NCI-H146 (cell line): ENCODE data around the gene PRDM8.

Source experiments
- DNase-seq: peaks from one replicate; lab custom pipeline; 2025; lab: John Stamatoyannopoulos, UW

PRDM8 gene

DNA sequence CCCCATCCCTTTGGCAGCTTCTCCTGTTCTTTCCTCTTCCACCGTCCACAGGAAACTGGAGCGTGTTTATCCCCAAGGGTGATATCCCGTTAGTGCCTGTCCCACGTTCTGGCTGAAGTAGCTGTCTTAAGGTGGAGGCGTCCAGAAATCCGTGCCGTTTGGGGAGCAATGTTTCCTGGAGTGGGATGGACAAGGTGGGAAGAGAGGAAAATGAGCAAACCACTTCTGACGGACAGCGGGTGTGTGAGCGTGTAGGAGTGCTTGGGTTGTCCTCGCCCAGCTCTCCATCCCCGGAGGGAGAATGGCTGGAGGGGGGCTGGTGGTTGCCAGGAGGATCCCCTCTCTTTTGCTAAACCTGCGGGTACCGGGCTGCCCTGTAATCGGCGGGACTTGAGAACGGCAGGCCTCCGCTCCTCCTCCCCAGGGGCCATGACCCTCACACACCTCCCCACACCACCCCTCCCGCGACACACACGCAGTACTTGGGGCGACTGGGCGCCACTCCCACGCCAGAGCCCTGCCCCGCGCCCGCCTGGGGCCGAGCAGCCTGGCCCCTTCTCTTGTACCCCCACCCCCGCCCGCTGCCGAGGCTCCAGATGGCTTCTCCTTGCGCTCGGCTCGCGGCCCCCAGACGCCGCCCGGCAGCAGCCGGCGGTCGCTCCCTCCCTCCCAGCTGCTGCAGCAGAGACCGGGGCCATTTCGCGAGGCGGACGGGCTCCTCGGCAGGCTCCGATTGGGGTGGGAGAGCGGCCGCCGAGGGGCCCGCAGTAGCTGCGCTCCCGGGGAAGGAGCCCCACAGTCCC is 13.9 kb upstream of the PRDM8 start:
- peak; percentile 44 for DNase-seq

DNA sequence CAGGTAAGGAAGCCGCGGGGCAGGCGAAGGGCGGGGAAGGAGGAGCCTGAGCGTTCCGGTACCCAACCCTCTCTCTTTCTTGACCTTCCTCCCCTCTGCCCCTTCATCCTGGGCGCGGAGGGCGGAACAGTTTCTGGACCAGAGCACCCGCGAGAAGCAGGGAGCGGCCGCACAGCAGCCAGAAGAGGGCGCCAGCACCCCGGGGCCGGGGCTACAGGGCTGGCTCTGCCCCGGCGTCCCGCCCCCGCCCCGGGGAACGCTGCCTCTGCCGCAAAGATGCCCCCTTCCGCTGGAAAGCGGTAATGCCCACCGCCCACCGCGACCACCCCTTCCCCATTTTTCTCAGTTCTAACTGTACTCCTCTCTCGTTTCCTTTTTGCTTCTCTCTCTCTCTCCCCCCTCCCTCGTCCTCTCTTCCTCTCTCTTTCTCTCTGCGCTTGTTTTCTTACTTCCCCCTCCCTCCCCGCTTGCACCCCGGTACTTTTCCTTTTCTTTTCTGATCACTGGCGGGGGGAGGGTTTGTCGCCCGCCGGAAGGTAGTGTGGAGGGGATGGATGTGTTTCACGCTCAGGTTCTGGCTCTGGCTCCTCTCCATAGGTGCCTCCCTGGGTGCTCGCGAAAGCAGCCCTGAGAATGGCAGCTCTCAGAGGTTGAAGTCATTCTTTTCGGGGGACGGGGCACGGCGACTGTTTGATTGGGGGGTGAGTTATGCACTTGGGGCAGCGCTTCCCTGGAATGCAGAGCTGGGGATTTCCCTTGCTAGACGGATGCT is 13.1 kb upstream of the PRDM8 start:
- peak; percentile 85 for DNase-seq

DNA sequence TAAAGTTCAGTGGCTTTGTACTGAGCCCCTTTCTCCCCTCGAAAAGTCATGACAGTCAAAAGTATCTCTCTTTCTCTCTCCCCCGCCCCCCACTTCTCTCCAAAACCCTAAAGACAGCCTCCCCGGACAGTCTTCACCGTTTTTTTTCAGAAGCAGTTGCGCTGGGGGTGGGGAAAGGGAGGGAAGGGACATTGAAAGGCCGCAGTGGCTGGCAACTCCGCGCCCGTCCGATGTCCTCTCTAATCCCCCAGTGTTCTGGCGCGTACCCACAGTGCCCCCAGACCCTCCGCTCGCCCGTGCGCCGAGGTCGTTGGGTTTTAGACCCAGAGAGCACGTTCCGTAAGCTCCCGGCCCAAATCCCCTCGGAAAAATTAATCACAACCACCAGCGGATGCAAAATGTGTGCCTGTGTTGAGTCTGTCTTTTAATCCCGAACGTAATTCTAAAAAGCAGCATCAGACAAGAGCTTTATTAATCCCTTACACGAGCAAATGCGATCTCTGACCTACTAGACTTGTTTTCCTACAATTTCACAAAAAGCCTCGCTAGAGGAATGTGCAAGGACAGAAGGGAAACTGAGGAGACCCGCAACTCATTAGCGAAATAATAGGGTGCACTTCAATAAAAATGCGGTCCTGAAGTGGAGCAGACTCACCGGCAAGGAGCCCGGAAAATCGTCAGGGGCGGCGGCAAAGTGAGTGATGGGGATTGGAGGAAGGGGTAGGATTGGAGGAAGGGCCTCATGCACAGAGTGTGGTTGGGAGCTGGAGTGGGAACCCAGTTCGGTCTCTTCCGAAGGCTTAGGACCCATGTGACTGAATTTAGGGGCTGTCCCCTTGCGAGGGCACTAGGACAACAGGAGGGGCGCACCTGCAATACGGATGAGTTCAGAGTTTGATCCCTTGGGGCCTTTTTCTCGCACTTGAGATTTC is 12.2 kb upstream of the PRDM8 start:
- DNase-seq: peak; percentile 30

DNA sequence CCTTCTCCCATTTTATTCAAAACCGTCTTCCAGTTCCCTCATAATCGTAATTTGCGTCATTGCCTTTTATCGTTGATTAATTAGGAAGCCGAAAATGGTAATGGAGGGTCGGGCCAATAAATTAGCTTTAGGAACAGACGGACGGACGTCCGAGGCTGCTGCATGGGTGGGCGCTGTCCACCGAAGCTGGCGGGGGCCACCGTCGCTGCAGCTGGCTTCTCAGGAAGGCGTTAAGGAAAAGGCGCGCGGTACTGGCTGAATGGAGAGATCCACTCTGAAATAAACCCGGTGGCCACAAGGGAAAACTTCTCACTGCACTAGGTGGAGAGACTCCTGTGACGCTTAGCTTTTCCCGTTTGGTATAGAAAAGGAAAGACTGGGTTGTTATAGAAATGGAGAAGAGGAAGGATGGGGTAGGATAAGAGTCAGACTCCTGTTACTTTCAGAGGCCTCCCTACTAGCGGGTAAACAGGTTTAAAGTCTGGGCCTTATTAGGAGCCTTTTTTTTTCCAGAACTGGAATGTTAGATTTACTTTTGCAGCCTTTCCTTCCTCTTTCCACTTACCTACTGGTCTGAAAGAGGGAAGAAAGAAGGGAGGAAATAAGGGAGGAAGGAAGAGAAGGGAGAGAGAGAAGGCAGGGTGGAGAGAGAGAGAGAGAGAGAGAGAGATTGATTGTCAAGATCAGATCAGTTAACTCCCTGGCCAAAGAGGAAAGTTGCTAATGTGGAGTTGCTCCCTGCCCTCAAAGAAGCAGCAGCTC is 11.3 kb upstream of the PRDM8 start:
- DNase-seq: no peak

DNA sequence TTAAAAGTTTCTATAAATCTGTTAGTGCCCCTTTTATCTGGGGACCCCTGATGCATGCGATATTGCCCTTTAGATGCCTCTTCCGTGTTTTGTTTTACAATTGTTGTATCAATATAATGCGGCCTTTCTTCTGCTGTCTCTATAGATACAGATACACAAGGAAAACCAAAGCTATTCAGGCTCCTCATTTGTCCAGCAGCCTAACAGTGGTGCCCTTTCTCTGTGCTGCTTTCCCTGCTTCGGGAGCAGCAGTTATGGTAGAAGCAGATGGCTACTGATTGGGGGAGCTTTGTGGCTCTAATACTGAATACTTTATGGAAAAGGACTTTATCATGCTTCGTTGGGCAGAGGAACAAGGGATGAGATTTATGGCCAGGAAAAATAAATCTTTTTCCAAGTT is 10.6 kb upstream of the PRDM8 start:
- no peak for DNase-seq

DNA sequence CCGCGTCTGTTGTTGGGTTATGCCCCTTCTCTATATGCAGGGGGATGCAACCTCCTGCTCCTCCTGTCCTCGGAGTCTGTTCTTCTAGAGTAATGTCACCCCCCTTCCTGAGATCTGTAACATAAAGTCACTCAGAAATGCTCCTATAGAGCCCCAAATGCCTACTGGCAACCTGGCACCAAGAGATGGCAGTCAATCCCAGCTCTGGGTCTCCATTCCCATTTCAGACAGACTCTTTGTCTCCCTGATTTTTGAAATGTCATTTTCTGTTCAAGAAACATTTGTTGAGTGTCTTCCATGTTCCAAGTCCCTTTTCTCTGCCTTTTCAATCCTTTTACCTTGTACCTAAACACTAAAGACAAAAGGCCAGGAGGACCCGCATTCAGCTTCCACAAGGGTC is 9.6 kb upstream of the PRDM8 start:
- no peak for DNase-seq

DNA sequence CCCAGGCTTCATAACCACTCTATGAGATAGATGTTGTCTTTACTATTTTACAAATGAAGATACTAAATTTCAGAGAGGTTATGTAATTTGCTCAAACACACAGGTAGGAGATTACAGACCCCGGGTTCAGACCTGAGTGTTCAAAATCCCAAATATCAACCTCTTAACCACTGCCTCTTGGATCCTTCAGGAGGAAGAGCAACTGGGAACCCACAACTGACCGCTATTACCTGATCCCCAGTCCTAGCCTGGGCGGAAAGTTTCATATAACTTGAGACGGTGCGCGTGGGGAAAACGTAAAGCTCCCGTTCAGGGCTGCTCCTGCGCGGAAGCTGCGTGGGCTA is 8.9 kb upstream of the PRDM8 start:
- DNase-seq: no peak

DNA sequence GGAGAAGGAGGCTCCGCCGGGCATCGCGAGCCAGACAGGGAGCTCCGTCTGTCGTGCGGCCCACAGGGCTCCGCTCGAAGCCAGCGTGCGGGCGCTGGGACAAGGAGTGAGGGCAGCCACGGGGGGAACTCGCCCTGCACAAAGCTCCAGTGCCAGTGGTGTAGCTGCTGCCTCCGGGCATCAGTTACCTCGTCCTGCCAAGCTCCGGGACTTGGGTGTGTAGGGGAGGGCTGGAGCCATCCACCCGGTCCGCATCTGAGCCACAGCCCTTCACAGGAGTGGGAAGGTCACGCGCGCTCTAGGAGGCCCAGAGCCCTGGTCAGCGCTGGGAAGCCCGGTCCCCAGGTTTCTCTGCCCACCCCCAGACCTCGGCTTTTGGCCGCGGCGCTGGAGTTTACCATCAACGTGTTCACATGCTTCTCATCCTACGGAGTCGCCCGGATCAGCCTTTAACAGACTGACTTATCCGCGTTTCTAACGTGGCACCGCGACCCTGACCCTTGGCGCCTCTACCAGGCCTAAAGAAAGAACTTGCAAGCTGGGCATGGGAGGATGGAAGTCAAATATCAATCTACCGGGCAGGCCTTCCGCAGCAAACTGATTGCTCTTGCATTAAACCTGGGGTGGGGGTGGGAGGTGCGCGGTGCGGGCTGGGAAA is 8.4 kb upstream of the PRDM8 start:
- no peak for DNase-seq

DNA sequence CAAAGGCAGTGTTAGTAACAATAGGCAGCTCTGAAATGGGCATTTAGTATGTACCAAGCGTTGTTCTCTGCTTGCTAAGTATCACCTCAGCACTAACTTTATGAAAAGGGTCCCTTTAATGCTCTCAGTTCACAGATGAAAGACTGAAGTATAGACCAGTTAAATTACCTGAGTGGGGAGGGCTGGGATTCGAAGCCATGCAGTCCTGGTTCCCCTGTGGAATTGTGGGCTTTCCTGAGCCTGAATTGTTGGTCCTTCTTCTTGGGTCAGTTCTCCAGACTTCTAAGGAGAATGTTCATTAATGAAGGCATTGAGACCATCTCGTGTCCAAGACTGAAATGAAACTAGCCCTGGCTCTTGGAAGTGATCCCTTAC is 7.7 kb upstream of the PRDM8 start:
- no peak for DNase-seq

DNA sequence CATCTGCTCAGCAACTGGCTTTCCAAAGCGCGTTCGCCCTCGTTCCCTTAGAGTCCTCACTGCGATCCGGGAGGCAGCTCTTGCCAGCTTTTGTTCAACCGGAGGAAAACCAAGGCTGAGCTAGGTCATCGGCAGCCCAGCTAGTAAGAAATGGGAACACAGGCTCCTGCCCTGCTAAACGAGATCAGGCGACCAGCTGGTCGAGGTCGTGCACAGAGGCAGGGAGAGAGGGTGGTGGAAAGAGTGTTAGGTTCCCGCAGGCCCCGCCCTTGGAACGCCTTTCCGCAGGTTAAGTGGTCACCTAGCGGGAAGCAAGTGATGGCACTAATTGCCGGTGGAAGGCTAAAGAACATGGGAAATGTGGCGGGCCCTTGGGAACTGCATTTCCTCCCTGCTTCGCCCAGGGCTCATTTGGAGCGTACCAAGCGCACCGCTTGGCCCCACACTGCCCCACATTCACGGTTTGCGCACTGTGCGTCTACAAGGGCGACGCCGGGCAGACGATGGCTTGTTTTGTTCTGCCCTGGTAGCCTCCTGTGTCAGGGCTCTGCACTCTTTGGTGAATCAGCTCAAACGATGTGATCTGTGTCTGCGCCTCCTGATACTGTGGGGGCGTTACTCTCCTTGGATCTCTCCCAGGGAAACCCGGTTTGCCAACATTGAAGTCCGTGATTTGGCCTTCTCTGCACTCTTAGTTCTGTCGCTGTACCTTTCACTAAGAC is 7.2 kb upstream of the PRDM8 start:
- no peak for DNase-seq

DNA sequence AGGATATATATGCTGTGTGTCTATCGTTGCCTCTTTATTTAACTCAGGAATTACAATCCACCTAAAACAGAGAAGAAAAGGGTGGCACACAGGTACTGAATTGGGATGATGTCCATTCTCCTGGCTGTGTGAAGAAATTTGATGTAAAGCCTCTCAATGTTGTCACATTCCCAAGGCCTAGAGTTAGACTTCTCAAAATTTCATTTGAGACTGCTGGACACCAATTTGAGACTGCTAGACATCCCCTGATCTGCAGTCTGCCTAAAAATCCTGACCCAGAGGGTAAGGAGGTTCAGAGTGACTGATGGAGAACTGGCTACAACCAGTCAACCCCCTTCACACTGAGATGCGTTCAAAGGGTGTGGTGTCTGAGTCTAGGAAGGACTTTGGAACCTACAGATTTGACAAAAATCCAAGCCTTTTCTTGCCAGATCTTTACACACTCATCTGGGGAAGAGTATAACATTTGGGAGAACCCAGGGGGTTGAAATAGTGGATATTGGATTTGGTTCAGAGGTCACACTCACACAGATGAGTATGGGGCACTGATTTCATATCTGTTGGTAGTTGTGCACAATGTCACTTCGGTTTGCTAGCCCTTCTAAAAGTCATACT is 4.9 kb upstream of the PRDM8 start:
- DNase-seq: no peak

DNA sequence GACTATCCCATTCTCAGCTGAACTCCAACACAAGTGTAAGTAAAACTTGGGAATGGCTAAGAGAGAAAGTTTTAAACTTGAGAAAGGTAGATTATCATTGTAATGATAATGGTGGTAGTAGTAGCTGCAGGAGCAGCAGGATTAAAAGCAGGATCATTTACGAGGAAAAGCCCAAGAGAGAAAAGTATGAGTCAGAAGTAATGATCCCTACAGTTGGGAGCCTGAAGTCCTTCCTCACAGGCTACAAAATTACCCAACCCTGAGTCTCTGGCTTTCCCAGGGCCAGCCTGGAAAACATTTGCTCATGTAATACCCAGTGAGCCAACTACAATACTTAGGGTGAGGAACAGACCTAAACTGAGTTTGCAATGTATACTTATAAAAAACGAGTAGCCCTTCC is 4.4 kb upstream of the PRDM8 start:
- DNase-seq: no peak

DNA sequence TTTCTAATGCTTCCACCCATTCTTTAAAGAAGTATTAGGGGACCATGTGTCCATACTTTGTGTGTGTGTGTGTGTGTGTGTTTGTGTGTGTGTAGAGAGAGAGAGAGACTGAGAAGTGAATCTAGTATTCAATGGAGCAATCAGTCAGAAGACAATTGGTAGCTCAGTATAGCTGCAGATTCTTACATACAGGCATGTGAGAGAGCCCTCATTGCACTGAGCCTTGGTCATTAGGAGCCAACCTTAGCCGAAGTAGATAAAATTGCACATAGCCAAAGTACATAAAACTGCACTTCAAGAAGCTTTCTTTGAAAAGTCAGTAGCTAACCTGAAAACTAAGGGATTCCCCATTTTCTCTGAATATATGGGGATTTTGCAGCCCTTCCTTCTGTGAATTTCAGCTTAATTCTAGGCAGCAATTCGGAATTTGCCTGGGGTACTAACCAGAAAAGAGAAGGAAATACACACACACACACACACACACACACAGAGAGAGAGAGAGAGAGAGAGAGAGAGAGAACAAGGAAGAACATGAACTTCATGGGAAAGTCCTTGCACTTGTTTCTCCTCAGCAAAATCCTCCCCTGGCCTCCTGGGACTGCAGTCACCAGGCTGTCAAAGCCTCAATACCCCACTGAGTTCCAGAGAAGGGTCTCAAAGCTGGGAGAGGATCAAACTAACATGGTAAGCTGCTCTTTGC is 1.7 kb upstream of the PRDM8 start:
- DNase-seq: no peak

DNA sequence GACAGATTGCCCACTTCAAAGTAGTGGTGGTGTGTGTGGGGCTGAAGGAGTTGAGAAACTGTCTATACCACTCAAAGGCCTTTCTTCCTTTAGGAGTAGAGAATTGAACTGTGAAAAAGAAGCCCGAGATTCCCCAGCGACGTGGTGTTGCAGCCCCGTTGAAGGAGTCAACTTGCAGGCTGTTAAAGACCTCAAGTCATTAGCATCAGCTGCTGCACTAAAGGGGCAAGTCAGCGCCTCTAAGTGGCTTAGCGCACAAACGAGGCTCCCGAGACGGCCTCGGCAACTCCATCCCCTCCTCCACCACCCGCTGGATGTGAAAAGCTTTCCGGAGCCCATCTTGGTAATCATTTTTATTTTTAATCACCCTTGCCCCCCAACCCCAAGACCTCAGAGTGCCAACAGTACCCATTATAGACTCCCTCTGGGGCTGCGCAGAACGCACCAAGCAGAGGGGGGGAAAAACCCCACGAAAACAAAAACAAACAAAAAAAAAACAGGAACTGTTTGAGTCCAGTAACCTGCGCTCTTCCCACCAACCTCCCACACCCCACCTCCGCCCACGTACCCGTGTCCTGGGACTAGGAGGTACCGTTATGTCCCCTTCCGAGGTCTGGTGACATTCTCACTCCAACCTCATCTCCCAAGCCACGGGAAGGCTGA is 913 bp upstream of the PRDM8 start:
- no peak for DNase-seq

DNA sequence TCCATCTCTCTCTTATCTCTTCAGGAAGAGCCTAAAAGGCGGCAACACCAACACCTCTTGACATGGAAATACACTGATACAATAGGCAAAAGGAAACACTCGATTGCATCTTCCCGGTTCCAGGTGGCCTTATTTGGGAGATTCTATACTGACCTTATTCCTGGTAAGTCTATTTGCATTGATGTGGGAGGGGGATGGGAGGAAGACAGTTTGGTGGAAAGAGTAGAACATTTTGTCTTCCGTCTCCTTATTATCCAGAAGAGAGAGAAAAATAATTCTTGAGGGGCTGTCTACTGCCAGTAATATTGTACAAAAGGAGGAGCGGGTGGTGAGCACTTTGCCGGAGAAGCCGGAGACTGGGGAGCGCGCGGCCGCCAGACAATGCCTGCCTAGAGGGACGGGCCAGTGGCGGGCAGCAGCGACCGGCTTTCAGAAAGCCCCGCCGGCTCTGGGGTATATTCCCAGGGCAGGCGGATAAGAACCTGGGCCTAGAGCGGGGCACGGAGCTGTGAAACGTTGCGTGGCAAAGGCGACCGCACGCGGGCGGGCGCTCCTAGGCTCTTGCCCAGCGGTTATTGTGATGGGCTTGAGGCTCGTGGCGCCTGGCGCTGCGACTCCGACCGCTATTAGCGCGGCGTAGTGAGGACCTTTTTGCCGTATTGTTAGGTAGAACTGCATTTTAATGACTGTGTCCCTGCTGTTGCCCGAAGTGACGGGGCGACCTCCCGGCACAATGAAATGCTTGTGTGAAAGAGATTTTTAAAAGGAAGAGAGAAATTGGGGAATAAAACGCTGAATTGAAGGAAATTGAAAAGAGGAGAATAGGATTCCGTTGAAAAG is 518 bp downstream of the PRDM8 start:
- peak; percentile 43 for DNase-seq

DNA sequence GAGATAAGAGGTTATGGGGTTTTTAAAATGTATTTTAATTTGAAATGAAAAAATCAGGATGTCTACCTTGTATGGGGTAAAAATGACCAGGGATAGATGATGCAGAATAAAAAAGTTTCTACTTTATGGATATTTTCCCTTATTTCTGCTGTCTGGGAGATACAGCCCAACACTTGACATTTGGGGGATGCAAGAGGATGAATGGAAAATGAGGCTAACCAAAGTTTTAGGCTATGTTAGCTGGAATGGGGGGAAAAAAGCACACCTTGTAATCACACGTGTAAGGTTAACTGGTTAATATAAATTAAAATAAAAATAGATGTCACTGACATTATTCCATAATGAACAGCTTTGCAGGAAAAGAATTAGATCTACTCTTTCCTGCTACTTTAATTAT is 1.1 kb downstream of the PRDM8 start:
- DNase-seq: no peak

DNA sequence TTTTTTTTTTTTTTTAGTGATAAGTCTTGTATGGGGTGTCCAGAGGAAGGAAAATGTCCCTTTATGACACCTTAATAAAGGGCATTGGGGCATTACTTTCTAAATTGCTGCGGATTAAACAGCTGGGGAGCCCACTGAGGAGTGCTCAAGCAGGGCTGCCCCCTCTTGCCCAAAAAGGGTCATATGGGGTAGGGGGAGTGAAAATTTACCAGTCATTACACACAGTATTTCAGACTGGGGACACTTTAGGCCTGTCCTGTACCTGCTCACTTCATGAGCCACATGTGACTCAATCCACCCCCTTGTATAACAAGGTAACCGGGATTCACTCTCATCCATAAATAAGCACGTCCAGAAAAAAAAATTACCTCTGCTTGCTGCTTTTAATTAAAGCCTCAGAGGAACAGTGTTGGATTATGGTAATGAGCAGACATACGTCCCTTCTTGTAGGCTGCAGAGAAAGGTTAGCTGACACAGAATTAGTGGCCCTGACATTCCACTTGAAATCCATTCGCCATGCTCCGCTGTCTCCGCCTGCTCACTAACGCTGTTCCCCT is 1.8 kb downstream of the PRDM8 start:
- DNase-seq: no peak

DNA sequence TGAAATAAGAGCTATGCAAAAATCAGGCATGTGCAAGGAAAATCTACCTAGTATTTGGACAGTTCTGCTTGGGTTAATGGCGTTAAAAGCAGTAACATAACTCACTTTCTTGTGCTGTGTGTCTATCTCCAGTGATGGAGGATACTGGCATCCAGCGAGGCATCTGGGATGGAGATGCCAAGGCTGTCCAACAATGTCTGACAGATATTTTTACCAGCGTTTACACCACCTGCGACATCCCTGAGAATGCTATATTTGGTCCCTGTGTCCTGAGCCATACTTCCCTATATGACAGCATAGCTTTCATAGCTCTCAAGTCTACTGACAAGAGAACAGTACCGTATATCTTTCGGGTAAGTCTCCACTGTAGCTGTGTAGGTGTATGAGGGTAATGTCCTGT is 2.6 kb downstream of the PRDM8 start:
- no peak for DNase-seq
